OCI-LY3 (cell line): Measurements from ENCODE around the gene NACAD.

Source experiments
- CTCF ChIP-seq: fragments of 200-600, 300-600 bp; sonication (generic); IDR thresholded peaks from 2 replicates; pipeline ENCODE4 v1.5.1; 2014; ENCODE audit warnings: antibody characterized with exemption, low read length, low read depth
- EZH2phosphoT487 ChIP-seq: fragments of 200-600 bp; shearing (Covaris generic); IDR thresholded peaks from 2 replicates; pipeline ENCODE4 v1.6.1; 2018; ENCODE audit warnings: antibody characterized with exemption, mixed run types, low read depth

DNA sequence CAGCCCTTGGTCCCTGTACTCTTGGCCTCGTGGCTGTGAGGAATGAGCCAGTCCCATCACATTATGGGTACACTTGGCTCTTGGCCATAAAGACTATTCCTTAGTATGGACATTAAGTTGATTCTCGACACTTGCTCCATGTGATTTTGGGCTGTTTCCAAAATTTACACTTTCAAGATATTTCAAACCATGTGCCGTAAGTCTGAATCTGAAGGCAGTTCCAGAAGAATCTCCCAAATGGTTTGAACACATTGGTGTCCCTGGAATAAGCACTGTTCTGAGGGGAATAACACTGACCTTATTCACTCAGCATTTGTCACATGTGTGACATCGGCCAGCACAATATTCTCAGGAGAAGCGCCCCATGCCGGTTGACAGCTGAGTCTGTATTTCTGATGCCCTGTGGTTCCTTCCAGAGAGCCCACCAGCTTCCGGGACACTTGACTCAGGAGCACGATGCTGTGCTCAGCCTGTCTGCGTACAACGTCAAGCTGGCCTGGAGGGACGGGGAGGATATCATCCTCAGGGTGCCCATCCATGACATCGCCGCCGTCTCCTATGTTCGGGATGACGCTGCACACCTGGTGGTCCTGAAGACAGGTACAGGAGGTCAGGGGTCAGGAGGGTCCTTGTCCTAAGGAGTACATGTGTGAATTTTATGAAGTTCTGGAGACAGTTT lies 24.6 kb downstream of the NACAD start:
- TF ChIP-seq CTCF (no peak), EZH2phosphoT487 (no peak)
